GM19455 (cell line): ENCODE data around the gene KRT85.
"Not testable (repeated sequence)": the region's sequence is repeated elsewhere in the genome, so short reads cannot be mapped to it uniquely, and the experiment has no call there.

ENCODE experiments used
- ATAC-seq: cut with Tn5 transposase; IDR thresholded peaks from one replicate; pipeline ENCODE4 v1.9.1; 2021; ENCODE audit not compliant: unreplicated experiment

KRT85 gene

DNA sequence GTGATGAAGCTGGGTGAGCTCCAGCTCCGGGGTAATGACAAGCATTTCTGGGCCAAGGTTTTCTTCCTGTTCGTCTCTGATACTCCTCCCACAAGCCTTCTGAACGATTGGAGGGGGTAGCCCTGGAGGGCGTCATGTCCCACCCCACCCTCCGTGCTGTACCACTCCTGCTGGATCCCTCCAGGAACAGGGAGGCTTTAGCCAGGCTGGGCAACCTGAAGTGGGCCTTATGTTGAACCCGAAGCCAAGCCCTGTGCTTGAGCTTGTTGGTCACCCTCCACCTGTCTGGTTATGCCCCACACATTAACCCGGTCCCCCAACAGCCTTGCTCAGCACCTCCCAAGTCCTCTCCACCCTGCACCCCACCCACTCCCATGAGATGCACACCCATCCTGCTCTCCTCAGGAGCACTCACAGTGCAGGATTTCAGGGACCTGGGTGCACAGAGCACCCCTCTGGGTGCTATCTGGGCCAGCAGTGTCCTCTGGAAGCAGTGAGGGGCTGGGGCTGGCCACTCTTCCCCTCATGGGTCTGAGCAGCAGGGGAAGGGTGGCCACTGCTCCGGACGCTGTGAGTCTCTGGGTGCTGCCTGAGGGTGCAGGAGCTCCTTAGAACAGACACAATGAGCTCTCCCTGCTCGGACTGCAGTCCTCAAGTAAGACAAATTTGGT lies 39.3 kb downstream of the KRT85 start:
- ATAC-seq: no peak

DNA sequence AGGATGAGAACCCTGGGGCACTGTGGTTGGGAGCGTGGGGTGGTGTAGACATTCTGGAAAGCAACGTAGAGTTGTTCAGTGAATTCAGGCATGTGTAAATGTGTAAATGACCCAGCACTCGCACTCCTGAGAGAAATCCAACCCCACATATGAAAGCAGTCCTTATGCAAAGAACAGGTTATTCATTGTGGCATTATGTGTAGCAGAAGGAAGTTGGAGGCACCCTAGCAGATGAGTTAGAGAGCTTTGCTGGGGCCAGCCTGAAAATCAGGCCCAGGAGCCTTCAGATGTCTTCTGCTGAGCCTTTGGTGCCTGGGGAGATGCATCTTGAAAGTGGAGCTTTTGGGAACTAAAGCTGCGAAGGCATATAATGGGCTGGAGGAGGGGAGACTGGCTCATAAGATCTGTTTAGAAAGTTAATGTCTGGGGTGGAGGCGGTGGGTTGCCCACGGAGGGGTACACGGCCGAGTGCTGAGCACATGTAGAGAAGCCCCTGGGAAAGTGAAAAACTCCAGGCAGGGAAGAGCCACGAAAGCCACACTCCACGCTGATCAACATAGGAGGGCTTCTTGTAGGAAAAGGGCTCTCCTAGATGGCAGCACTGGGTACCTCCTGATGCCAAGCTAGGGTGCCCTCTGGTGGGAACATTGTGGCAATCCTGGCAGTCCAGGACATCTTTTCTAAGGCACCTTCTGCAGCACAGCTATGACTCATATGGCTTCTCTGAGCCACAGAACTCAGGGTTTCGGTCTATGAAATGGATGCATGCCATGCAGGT lies 40.0 kb downstream of the KRT85 start:
- peak; percentile 89 for ATAC-seq

DNA sequence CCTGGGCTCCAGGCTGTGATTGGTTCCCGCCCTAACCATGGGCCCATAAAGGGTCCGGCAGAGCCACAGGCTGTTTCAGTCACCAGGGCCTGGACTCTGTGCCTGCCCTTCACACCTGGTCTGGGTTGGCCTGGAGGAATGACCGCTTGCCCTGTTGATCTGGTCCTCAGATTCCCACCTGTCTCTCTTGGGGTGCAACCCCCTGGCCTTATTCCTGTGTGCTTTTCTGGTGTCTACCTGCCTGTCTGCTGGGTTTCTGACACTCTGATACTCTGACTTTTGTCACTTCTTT lies 43.2 kb downstream of the KRT85 start:
- ATAC-seq: no peak

DNA sequence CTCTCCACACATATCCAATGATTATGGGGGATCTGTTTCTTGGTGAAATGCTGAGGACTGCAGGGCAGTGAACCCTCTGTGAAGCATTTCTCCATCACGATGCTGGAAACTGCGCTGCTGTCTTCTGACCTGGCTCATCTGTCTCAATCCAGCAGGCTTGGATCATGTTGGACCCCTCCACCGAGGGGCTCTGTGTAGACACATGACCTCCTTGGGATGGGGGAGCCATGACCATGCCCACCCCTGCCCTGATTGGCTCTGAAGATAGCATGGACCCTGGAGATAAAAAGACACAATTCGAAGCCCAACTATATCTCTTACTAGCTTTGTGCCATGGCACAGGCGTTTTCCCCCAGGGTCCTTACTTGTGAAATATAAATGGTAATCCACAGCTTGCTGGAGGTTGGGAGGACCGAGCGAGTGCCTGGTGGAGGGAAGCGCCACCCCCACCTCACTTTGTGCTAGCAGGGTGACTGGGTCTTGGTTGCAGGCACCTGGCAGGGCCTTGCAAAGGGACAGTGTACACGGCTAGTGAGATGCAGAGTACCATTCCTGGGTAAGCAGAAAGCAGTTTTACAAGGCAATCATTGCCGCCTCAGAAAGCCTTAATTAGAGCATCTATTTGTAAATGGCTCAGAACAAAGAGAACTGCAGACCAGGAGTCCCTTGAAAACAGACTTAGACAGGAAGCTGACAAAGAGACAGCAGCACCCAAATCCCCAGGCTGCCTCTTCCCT lies 43.7 kb downstream of the KRT85 start:
- ATAC-seq: no peak

DNA sequence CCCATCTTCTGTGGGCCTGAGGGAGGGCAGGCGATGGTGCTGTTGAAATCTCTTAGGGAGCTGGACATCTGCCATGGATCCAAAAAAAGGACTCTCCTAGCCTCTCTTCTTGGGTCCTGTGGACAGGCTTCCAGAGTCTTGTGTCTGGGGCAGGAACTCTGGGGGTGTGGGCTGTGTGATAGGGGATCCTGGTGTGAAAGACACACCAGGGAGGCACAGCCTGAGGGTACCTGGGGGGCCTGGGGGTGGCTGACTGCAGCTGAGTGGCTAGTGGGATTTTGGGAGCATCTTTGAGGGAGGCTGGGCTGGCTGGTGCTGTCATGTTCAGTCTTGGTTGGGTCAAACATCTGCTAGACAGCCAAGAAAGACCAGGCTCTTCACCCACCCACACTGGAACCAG lies 44.3 kb downstream of the KRT85 start:
- no peak for ATAC-seq

DNA sequence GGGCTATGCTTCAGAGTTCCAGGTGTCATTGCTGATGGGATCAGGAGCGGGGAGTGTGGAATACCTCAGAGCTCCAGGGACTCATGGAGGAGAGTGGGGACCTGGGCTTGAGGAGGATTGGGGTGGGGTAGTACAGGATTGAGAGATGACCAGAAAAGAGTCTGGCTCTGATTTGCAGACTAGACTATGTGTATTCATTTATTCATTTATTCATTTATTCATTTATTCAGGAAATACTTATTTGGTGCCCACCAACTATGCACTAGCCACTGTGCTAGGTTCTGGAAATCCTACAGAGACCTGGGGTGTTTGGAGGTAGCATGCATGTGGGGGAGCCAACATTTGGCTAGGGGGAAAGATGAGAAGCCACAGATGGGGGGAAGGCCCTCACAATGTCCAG lies 45.2 kb downstream of the KRT85 start:
- no peak for ATAC-seq

DNA sequence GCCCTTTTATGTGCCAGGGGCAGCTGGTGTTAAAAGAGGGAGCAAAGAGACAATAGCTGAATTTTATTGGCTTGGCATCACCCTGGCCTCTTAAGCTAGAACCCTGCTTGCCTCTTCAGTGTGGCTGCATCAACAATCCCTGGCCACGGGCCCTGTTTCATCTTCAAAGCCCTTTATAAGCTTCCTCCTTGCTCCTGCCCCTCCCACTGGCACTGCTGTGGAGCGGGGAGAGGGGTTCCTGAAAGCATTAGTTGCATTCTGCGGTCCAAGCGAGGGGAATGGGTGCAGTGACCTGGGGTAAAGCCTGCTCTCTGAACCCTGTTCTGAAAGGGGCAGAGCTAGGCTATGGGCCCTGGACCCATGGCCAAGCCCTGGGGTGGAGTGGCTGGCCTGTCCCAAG lies 45.9 kb downstream of the KRT85 start:
- no peak for ATAC-seq

DNA sequence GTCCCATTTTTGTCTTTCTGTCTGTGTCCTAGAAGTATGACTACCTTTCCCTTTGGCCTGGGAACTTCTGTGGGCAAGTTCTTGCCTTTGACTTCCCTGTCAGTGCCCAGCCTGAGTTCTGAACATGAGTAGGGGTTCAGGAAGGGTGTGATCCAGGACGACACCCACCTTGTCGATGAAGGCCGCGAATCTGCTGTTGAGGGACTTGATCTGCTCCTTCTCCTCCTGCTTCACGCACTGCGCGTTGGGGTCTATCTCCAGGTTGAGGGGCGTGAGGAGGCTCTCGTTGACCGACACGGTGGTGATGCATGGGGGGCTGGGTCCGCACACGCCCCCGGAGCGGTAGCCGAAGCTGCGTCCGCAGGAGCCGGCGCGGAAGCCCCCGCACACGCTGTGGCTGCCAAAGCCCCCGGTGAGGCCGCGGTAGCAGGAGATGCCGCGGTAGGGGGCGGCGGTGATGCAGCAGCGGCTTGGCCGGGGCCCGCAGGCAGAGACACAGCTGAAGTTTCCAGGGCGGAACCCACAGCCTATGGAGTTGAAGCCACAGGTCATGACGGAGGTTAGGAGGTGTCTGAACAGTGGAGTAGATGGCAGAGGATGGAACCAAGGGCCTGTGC lies 46.4 kb downstream of the KRT85 start, which contains the start of gene KRT83:
Gene KRT83, minus strand, starts transcription at position 615 of the 617 bp plus-strand sequence. Its CDS starts 63 bp downstream, at position 552.
- ATAC-seq: no peak

DNA sequence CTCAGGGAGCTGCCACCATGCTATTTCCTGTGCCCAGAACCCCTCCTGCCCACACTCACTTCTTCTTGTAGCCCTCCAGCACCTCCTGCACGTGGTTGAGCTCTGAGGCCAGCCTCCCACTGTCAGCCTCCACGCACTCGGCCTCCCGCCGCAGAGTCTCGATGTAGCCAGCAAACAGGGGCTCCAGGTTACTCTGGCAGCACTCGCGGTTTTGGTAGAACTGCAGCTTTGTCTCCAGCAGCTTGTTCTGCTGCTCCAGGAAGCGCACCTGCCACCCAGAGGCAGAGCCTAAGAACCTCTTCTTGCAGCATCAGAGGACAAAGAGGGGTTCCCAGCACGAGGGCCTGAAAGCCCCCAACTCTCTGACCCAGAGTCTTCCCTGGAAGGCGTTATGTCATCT lies 48.2 kb downstream of the KRT85 start:
- no peak for ATAC-seq

DNA sequence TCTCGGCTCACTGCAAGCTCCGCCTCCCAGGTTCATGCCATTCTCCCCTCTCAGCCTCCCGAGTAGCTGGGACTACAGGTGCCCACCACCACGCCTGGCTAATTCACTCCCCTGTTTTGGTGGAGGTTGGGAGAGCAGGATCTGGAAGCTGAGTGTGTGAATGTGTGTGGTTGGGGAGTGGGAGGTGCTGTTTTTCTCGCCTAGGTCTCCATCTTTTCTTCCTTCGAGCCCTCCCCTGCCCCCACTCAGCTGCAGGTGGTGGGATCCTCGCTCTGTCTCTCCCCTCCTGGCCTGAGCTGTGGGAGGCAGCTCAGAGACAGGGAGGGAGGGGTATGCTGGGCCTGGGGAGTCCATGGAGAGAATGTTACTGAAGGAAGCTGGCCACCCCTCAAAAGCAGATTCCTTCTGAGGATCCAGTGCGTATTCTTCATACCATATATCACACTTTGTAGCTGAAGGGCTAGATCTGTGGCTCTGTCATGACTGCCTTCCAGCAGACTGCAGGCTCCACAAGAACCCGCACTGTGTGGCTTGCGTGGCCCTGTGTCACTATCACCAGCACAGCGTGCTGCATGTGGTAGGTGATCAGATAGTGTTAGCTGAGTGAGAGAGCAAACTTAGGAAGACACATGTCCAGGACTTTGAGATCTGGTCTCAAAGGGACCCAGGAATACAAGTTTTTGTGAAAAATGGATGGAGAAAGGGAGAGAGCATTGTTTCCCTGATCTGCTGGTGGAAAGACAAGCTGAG lies 48.9 kb downstream of the KRT85 start:
- ATAC-seq: no peak

DNA sequence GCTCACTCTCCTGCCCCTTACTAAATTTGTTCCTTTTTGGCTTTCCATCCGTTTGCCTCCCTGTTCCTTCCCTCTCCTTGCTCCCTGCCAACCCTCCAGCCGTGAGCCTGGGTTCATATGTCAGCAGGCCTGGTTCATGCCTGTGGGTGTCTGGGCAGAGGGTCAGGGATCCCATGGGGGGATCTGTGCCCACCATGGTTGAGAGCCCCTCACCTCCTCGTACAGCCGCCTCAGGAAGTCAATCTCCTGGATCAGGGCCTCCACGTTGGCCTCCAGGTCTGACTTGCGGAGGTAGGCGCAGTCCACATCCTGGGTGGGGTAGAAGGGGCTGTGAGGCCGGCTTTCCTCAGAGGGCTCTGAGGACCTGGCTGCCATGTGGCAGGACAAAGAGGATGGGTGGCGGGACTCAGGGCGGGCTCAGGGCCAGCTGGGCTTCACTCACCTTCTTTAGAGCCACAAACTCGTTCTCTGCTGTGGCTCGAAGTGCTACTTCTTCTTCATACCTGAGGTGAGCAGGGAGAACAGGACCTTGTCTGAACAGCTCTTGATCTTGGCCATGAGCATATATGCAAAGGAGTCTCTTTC lies 49.7 kb downstream of the KRT85 start:
- ATAC-seq: no peak

DNA sequence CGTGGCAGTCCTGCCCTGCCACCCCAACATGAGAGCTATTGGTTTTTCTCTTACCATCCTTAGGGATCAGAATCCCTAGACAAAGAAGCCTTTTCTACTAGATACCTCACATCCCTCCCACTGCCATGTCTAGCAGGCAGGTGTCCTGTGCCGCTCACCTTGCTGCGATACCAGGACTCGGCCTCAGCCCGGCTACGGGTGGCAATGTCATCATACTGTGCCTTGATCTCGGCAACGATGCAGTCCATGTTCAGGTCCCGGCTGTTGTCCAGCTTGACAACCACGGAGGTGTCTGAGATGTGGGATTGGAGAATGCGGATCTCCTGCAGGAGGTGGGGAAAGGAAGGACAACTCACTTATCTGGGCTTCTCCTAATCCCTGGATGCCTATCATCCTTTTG lies 50.6 kb downstream of the KRT85 start:
- ATAC-seq: no peak

DNA sequence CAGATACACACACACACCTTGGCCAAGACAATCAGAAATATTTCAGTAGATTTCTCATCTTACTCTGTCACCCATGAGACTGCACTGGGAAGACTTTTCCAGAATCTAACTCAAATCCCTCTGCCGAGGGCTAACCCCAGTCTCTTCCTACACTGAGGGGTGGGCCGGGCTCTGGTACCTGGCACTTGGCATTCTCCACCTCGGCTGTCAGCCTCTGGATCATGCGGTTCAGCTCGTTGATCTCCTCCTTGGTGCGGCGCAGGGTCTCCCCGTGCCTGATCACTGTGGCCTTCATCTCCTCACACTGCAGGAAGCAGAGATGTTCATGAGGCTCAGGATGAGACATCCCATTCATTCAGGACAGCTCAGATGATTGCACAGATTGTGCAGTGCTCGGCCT lies 51.0 kb downstream of the KRT85 start:
- no peak for ATAC-seq

DNA sequence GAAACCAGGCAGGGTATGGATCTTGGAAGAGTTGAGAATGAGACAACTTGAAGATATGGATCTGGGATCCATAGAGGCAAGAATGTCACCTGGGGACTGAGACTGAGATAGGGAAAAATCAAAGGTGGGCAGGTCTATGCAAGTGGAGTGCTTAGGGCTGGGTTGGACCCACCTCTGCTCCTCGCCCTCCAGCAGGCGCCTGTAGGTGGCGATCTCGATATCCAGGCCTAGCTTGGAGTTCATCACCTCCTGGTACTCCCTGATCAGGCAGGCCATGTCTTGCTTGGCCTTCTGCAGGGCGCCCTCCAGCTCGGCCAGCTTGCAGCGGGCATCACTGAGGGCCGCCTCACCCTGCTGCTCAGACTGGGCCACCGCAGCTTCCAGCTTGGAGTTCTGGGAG lies 51.6 kb downstream of the KRT85 start:
- not testable (repeated sequence) for ATAC-seq

DNA sequence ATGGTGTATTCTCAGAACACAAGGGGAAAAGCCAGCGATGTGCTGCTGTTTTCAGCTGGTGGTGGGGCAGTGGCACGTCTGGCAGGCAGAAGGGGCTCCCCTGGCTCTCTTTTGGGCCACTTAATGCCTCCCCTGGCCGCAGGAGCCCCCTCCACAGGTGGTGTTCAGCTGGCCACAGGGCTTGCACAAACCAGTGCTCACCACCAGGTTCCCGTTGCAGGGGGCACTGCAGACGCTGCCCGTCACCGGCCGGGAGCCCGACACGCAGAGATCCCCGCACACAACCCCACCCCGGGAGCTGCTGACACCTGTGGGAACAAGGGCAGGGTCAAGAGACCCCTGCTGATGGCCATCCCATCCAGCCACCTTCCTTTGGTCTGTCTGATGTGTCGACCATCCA lies 52.8 kb downstream of the KRT85 start:
- ATAC-seq: no peak

DNA sequence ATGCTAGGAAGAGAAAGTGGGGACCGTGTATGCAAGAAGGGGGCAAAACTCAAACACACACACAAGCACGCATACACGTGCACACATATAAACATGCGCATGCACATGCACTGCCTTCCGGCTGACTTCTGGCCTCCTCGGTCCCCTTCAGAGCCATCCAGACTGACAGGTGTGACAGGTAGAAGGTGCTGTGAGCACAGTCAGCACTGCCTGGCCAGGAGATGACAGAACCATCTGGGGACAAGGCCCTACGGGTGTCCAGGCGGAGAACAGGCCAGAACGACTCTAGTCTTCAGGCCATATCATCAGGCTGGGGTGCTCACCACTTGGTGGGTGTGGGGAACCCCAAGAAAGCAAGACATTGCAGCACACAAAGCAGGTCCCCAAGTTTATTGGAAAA lies 53.4 kb downstream of the KRT85 start:
- no peak for ATAC-seq

DNA sequence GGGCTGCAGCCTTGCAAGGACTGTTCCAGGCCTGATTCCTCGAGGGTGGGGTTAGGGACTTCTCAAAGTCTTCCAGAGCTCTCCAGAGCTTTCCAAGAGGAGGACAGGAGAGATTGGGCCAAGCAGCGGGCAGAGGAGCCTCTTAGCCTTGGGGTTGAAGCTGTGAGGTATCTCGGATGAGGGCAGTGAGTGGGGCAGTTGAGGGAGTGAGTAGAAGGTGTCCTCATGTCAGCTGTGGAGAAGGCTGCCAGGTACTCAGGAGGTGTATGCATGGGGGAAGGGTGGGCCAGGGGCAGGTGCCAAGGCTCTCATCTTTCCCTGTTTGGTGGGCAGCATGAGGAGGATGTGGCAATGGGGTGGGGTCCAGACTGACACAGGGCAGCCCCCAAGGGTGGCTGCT lies 53.8 kb downstream of the KRT85 start:
- ATAC-seq: no peak

DNA sequence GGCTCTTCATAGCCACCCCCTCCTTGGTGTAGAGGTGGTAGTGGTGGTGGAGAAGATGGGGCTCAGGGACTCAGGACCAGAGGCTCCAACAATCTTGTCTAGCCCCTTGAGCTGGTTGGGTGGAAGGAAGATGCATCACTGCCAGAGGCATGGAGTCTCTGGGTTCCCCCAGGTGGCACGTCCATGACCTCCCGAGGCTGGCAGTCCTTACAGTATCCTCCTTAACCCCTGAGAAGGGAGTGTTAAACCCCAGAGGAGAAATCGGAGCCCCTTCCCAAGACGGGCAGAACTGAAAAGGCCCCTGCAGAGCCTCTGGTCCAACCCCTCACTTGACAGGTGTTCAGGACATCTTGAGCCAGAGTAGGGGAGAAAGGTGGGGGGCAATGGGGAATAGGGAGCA lies 55.2 kb downstream of the KRT85 start:
- ATAC-seq: no peak

DNA sequence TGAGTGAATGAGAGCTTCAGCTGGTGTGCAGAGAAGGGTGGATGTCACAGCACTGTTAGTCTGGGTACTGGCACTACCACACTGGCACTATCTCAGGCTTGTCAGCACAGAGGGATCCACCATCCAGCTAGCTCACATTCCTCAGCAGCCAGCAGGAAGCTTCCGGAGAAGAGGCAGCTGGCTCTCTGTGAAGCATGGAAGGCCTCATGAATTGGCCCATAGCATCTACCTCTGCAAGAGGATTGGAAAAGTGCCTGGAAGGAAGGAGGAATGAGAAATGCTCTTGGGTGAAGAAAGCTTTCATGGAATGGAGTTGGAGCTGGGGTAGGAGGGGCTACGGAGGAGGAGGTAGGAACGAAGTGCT lies 56.0 kb downstream of the KRT85 start:
- ATAC-seq: no peak

DNA sequence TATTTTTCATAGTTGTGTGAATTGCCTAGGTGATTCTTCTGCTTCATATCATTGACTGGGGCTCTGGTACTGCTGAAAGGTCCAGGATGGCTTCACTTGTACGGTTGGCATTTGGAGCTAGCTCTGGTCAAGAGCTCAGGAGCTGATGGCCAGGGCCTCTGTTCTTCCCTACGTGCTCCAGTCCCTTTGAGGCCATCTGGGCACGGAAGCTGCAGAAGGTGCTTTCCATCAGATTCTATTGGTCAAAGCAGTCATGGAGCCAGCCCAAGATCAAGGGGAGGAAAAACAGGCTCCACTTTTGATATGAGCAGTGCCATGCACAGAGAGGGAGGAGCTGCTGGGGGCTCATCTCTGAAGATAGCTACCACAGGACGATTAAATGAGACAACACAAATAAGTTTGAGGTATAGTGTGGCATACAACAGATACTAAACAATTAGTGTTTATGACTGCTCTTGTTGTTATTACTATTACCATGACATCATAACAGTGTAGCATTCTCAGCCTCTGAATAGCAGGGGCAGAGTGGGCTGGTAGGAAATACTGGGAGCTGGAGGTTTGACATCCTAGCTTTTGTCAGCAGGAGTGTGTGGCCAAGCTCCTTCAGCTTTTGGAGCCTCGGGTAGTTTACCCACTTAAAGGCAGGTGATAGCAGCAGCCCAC lies 56.5 kb downstream of the KRT85 start:
- ATAC-seq: no peak
